ENCODE data around the gene RABL2B.
"Not testable (repeated sequence)": the region's sequence is repeated elsewhere in the genome, so short reads cannot be mapped to it uniquely, and the experiment has no call there.

RABL2B gene

GRCh38 chr22:50783033-50783879 lies at the start of gene RABL2B:
TSS of gene RABL2B (minus strand) at chr22:50783636. CDS start at chr22:50782294, 1,342 bp downstream.
- DNase-seq = peak; percentile 88

GRCh38 chr22:50786936-50787335 lies 3.5 kb upstream of the RABL2B start:
- not testable (repeated sequence) for DNase-seq

GRCh38 chr22:50785289-50785688 lies 1.9 kb upstream of the RABL2B start:
- DNase-seq = not testable (repeated sequence)

- DNase-seq = peak; percentile 16
Measured at GRCh38 chr22:50783880-50784276, 442 bp upstream of the RABL2B start.

- DNase-seq = not testable (repeated sequence)
Measured at GRCh38 chr22:50782253-50782652, 1.2 kb downstream of the RABL2B start.

- not testable (repeated sequence) for DNase-seq
Measured at GRCh38 chr22:50780244-50780643, 3.2 kb downstream of the RABL2B start.

GRCh38 chr22:50777631-50778030 lies 5.8 kb downstream of the RABL2B start:
- DNase-seq = not testable (repeated sequence)

- peak; percentile 11 for DNase-seq
Measured at GRCh38 chr22:50775132-50775531, 8.3 kb downstream of the RABL2B start.

- DNase-seq = not testable (repeated sequence)
Measured at GRCh38 chr22:50764288-50764687, 19.1 kb downstream of the RABL2B start.

- not testable (repeated sequence) for DNase-seq
Measured at GRCh38 chr22:50761829-50762228, 21.6 kb downstream of the RABL2B start.

- DNase-seq = not testable (repeated sequence)
Measured at GRCh38 chr22:50759597-50760341, 23.7 kb downstream of the RABL2B start.

- peak; percentile 61 for DNase-seq
Measured at GRCh38 chr22:50756949-50757491, 26.4 kb downstream of the RABL2B start.

GRCh38 chr22:50756406-50756805 lies 27.0 kb downstream of the RABL2B start:
- DNase-seq = not testable (repeated sequence)

GRCh38 chr22:50755251-50755650 lies 28.2 kb downstream of the RABL2B start:
- not testable (repeated sequence) for DNase-seq

- not testable (repeated sequence) for DNase-seq
Measured at GRCh38 chr22:50749302-50750074, 33.9 kb downstream of the RABL2B start.

- DNase-seq = not testable (repeated sequence)
Measured at GRCh38 chr22:50748630-50749029, 34.8 kb downstream of the RABL2B start.

GRCh38 chr22:50747521-50747920 lies 35.9 kb downstream of the RABL2B start:
- not testable (repeated sequence) for DNase-seq

- not testable (repeated sequence) for DNase-seq
Measured at GRCh38 chr22:50744424-50744823, 39.0 kb downstream of the RABL2B start.

- not testable (repeated sequence) for DNase-seq
Measured at GRCh38 chr22:50740714-50741113, 42.7 kb downstream of the RABL2B start.

GRCh38 chr22:50739894-50740293 lies 43.5 kb downstream of the RABL2B start:
- DNase-seq = no peak

- DNase-seq = no peak
Measured at GRCh38 chr22:50739279-50739691, 44.2 kb downstream of the RABL2B start.

- no peak for DNase-seq
Measured at GRCh38 chr22:50738649-50739227, 44.7 kb downstream of the RABL2B start.

Data from activated naive CD4-positive, alpha-beta T cell treated with anti-CD3 and anti-CD28 coated beads, Interleukin-2, amount 50 U/mL, for 16 hours (primary cell).